Pancreas (tissue), 10 donors: Measurements from ENCODE around the gene LZTS3. TPM values are rescaled to one million over a fixed set of nuclear protein-coding genes. Genes with fewer than 3 reads are reported as not detected.
"Not testable (repeated sequence)": the region's sequence is repeated elsewhere in the genome, so short reads cannot be mapped to it uniquely, and the experiment has no call there.

ENCODE experiments used
- ATAC-seq, 4 donors: fragments of 200-7000 bp; cut with Tn5 transposase; one replicate each; pipeline versions ENCODE4 v1.8.0 to v1.9.1; 2020; ENCODE audit warnings: mild to moderate bottlenecking in 4 of 4, moderate library complexity in 4 of 4
- DNase-seq, 6 donors: peaks; one replicate each; pipeline ENCODE4 v3.0.0-alpha.2; 2020
- FAIRE-seq: peaks from 2 replicates; lab custom pipeline; 2012; peaks lifted over from hg19 to GRCh38; lab: Jason Lieb, UNC
- H3K27ac ChIP-seq, 4 donors: fragments of 200-600 bp; sonication (generic); 1 replicate in 3 of 4; 2 replicates in 1 of 4; pipeline versions ENCODE4 v1.5.0 to v1.8.0; 2020
- H3K27me3 ChIP-seq, 4 donors: fragments of 200-600 bp; one replicate each; pipeline ENCODE4 v1.8.0; 2021
- H3K36me3 ChIP-seq, 3 donors: fragments of 200-600 bp; sonication (generic) in 1 of 3; one replicate each; pipeline versions ENCODE4 v1.5.0 to v1.8.0; 2020 to 2021
- H3K4me1 ChIP-seq, 3 donors: fragments of 200-600 bp; one replicate each; pipeline ENCODE4 v1.8.0; 2021
- H3K4me3 ChIP-seq, 4 donors: fragments of 200-600 bp; sonication (generic) in 2 of 4; one replicate each; pipeline versions ENCODE4 v1.5.0 to v1.8.0; 2020 to 2021
- H3K9me3 ChIP-seq, 4 donors: fragments of 200-600 bp; one replicate each; pipeline ENCODE4 v1.8.0; 2021
- CTCF ChIP-seq, 4 donors: fragments of 200-600 bp; sonication (generic) in 3 of 4; IDR thresholded peaks; one replicate each; pipeline versions ENCODE4 v1.5.0 to v1.8.0; 2021; ENCODE audit warnings: antibody characterized with exemption in 4 of 4
- WGBS, 2 donors: extraction: QIAGEN DNeasy Blood & Tissue Kit; methylation state at CpG; one replicate each; pipeline ENCODE4 v1.1.7; 2013; 5-methylcytosine and 5-hydroxymethylcytosine counted together
- intact Hi-C, 3 donors: fragments of 100-400 bp; cut with DNase I; formaldehyde crosslinking; loops; one replicate each; pipeline versions ENCODE4 v1.11.1 to v1.14.2; 2022
- polyA plus RNA-seq, 2 donors: library from polyadenylated mRNA; stranded (reverse); fragments of 200-250 nt; gene quantifications; one replicate each; pipeline ENCODE4 v1.2.3, GENCODE V29; 2013
- total RNA-seq, 6 donors: library from RNA; stranded (reverse); fragmentation: NEBNext Ultra II Directional in 4 of 6; extraction: Animal tissue kit (Norgen Biotek cat#: 25700) in 4 of 6; gene quantifications; one replicate each; pipeline versions ENCODE4 v1.2.1 to v1.2.4, GENCODE V29; 2021 to 2023
- donor health status: healthy with polysubstance abuse.
- donor health status: DM: no; HTN: no; CAD: no; lungs with moderate emphysema.
- donor health status: DM: no; HTN: no; CAD: no.
- donor health status: control.
- donor health status: control.
- donor health status: Bipolar disorder and iron deficiency.
- donor health status: DM: yes; HTN: yes; CAD: no.
- donor health status: DM: no; HTN: no; CAD: no.
- donor health status: DM: no; HTN: no; CAD: no.
- donor health status: DM: yes; HTN: yes; CAD: no.

LZTS3 gene
- total and polyA plus RNA-seq, 8 donors = 17.5 to 30.5 (median 18.7) TPM

DNA sequence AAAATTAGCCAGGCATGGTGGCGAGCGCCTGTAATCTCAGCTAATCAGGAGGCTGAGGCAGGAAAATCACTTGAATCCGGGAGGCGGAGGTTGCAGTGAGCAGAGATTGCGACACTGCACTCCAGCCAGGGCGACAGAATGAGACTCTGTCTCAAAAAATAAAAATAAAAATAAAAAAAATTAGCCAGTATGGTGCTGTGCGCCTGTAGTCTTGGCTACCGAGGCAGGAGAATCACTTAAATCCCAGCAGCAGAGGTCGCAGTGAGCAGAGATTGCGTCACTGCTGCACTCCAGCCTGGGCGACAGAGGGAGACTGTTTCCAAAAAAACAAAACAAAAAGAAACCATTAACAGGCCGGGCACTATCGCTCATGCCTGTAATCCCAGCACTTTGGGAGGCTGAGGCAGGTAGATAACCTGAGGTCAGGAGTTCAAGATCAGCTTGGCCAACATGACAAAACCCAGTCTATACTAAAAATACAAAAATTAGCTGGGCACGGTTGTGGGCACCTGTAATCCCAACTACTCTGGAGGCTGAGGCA lies 55.4 kb downstream of the LZTS3 start:
- H3K36me3 ChIP-seq = peaks cover 0 to 14% (median 8%) of the 10 kb centered on the region in 3 donors
- H3K27ac ChIP-seq = peak overlapping the region in 1 of 4 donors; percentile 46
- FAIRE-seq, H3K4me3 ChIP-seq, H3K9me3 ChIP-seq, H3K4me1 ChIP-seq, H3K27me3 ChIP-seq: not testable (repeated sequence)
- TF ChIP-seq CTCF (IDR thresholded peaks at IDR 0.05) = peak in 3 of 4 donors; percentile 25 to 48 (median 35)
- ATAC-seq (peak; percentile 62 to 89 (median 84)), DNase-seq (peak in 3 of 6 donors; percentile 45 to 60 (median 49))
- intact Hi-C loops = loop anchor here in 1 of 3 donors (10.0 kb wide), 2 partner anchors 57 to 63 kb away; partner anchors contain the start of gene LZTS3
- WGBS, 2 donors = 57% methylated on average over 14 of the region's 14 CpGs

GRCh38 chr20:3116341-3116740 lies 57.0 kb downstream of the LZTS3 start:
- FAIRE-seq (no peak), DNase-seq (no peak), ATAC-seq (no peak)
- TF ChIP-seq CTCF (IDR thresholded peaks at IDR 0.05) = no peak
- WGBS, 2 donors = 74 to 76% methylated on average over 4 of the region's 4 CpGs
- H3K27ac ChIP-seq = no peak overlapping the region
- intact Hi-C loops = loop anchor here in 1 of 3 donors (10.0 kb wide), 2 partner anchors 58 to 62 kb away; partner anchors contain the start of gene LZTS3
- H3K9me3 ChIP-seq = no peaks in the 10 kb centered on the region
- H3K4me1 ChIP-seq = no peaks in the 10 kb centered on the region
- H3K27me3 ChIP-seq = no peaks in the 10 kb centered on the region
- no peak overlapping the region for H3K4me3 ChIP-seq
- H3K36me3 ChIP-seq = peaks cover 0 to 5% (median under 1%) of the 10 kb centered on the region in 3 donors

DNA sequence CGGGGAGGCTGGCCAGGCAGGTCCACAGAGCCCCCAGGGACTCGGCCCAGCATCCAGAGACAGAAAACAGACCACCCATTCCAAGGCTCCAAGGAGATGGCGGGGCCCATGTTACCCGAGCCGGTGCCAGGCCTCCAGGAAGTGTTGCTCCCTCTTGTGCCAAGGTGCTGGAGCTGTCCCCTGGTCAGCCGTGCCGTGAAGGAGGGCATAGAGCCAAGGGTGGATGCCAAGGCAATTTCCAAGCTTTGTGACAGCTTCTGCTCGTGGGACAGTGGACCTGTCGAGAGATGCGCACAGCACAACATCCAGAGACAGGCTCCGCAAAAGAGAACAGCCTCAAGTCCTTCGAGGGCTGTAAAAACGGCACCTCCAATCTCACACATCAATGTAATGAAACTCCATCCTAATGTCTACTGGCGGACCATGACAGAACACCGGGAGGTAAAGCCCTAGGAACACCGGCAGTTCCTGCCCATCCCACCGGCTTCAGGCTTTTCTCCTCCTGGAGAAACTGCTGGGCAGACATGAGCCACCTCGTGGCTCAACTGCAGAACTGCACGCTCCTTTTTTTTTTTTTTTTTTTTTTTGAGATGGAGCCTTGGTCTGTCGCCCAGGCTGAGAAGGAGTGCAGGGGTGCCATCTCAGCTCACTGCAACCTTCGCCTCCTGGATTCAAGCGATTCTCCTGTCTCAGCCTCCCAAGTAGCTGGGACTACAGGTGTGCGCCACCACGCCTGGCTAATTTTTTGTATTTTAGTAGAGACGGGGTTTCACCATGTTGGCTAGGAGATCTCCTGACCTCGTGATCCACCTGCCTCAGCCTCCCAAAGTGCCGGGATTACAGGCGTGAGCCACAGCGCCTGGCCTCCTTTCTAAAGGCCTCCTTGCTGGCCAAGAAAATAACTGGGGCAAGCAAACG lies 57.9 kb downstream of the LZTS3 start:
- peak; percentile 44 to 79 (median 64) for TF ChIP-seq CTCF (IDR thresholded peaks at IDR 0.05)
- ATAC-seq = peak; percentile 53 to 79 (median 72)
- 48 to 50% methylated on average over 29 to 30 of the region's 30 CpGs for WGBS, 2 donors
- no peak for FAIRE-seq
- DNase-seq = peak in 2 of 6 donors; percentile 13 to 32
- H3K27ac ChIP-seq = no peak overlapping the region
- H3K9me3 ChIP-seq = no peaks in the 10 kb centered on the region
- intact Hi-C loops = loop anchor here in 1 of 3 donors (10.0 kb wide), 2 partner anchors 59 to 61 kb away; partner anchors contain the start of gene LZTS3
- H3K36me3 ChIP-seq = no peaks in the 10 kb centered on the region
- no peak overlapping the region for H3K4me3 ChIP-seq
- no peaks in the 10 kb centered on the region for H3K4me1 ChIP-seq
- no peaks in the 10 kb centered on the region for H3K27me3 ChIP-seq

Other genes starting within 250 kb of the LZTS3 start
- not detected for gene GNRH2, start 129.9 kb downstream of the LZTS3 start, total RNA-seq
- not detected for gene GNRH2, start 129.9 kb downstream of the LZTS3 start, polyA plus RNA-seq
- 10 to 100 TPM; 14.4 to 26.7 (median 20.5) TPM for gene MRPS26, start 127.5 kb downstream of the LZTS3 start, total RNA-seq
- gene MRPS26, start 127.5 kb downstream of the LZTS3 start, polyA plus RNA-seq = 10 to 100 TPM; 46.4 to 46.7 TPM
- under 1 TPM in 1 of 6 donors, not detected in 5; 0.38 TPM for gene OXT, start 101.9 kb downstream of the LZTS3 start, total RNA-seq
- gene OXT, start 101.9 kb downstream of the LZTS3 start, polyA plus RNA-seq = not detected
- not detected for gene AVP, start 88.8 kb downstream of the LZTS3 start, total RNA-seq
- not detected for gene AVP, start 88.8 kb downstream of the LZTS3 start, polyA plus RNA-seq
- 1 to 10 TPM; 2.7 to 7.6 (median 4.0) TPM for gene FASTKD5, start 13.7 kb downstream of the LZTS3 start, total RNA-seq
- 1 to 10 TPM; 2.9 to 6.6 TPM for gene FASTKD5, start 13.7 kb downstream of the LZTS3 start, polyA plus RNA-seq
- 1 to 10 TPM; 2.3 to 4.2 (median 3.5) TPM for gene UBOX5, start 13.7 kb downstream of the LZTS3 start, total RNA-seq
- 1 to 10 TPM; 3.7 to 4.0 TPM for gene UBOX5, start 13.7 kb downstream of the LZTS3 start, polyA plus RNA-seq
- 10 to 100 TPM; 42.0 to 52.8 (median 48.1) TPM for gene DDRGK1, start 31.1 kb upstream of the LZTS3 start, total RNA-seq
- gene DDRGK1, start 31.1 kb upstream of the LZTS3 start, polyA plus RNA-seq = 10 to 100 TPM; 46.1 to 50.0 TPM
- gene ITPA, start 35.9 kb upstream of the LZTS3 start, total RNA-seq = 10 to 100 TPM; 14.2 to 29.9 (median 23.1) TPM
- gene ITPA, start 35.9 kb upstream of the LZTS3 start, polyA plus RNA-seq = 100 to 1,000 TPM in 1 of 2 donors, 10 to 100 TPM in 1; 90.4 to 111 TPM
- gene SLC4A11, start 65.6 kb upstream of the LZTS3 start, total RNA-seq = under 1 TPM; 0.14 to 0.87 (median 0.42) TPM
- 1 to 10 TPM in 1 of 2 donors, under 1 TPM in 1; 0.87 to 1.1 TPM for gene SLC4A11, start 65.6 kb upstream of the LZTS3 start, polyA plus RNA-seq
- 10 to 100 TPM in 1 of 6 donors, 1 to 10 TPM in 5; 3.9 to 10.2 (median 4.8) TPM for gene DNAAF9, start 234.1 kb upstream of the LZTS3 start, total RNA-seq
- gene DNAAF9, start 234.1 kb upstream of the LZTS3 start, polyA plus RNA-seq = 1 to 10 TPM; 5.1 to 5.9 TPM